Left lung (tissue), 14 donors: ENCODE measurements around the gene RPS19BP1. TPM values are rescaled to one million over a fixed set of nuclear protein-coding genes. Genes with fewer than 3 reads are reported as not detected.

Source experiments
- ATAC-seq: fragments of 200-7000 bp; cut with Tn5 transposase; one replicate; pipeline ENCODE4 v1.9.1; 2020; ENCODE audit warnings: moderate library complexity
- DNase-seq, 4 donors: peaks; one replicate each; pipeline ENCODE4 v3.0.0-alpha.2; 2013 to 2020
- H3K27ac ChIP-seq, 2 donors: fragments of 200-600 bp; sonication (generic) in 1 of 2; one replicate each; pipeline versions ENCODE4 v1.5.0 to v1.8.0; 2020 to 2021
- H3K27me3 ChIP-seq, 2 donors: fragments of 200-600 bp; sonication (generic) in 1 of 2; one replicate each; pipeline versions ENCODE4 v1.5.0 to v1.8.0; 2020 to 2021
- H3K36me3 ChIP-seq, 2 donors: fragments of 200-600 bp; sonication (generic) in 1 of 2; one replicate each; pipeline versions ENCODE4 v1.5.0 to v1.8.0; 2020 to 2021
- H3K4me1 ChIP-seq, 2 donors: fragments of 200-600 bp; one replicate each; pipeline ENCODE4 v1.8.0; 2021
- H3K4me3 ChIP-seq, 2 donors: fragments of 200-600 bp; sonication (generic) in 1 of 2; one replicate each; pipeline versions ENCODE4 v1.5.0 to v1.8.0; 2020 to 2021; ENCODE audit warnings: mild to moderate bottlenecking in 1 of 2
- H3K9me3 ChIP-seq, 2 donors: fragments of 200-600 bp; sonication (generic) in 1 of 2; one replicate each; pipeline versions ENCODE4 v1.5.0 to v1.8.0; 2020 to 2021
- CTCF ChIP-seq, 2 donors: fragments of 200-600 bp; sonication (generic) in 1 of 2; IDR thresholded peaks; one replicate each; pipeline versions ENCODE4 v1.5.0 to v1.8.0; 2021; ENCODE audit warnings: antibody characterized with exemption in 2 of 2
- intact Hi-C, 2 donors: fragments of 100-400 bp; cut with DNase I; formaldehyde crosslinking; loops; one replicate each; pipeline versions ENCODE4 v1.11.2 to v1.14.2; 2022
- long read RNA-seq, 12 donors: library from polyadenylated mRNA in 2 of 12; unstranded in 2 of 12; transcript quantifications; one replicate each; pipeline ENCODE4 v2.0.0 and lab custom pipeline, GENCODE V29; 2019 to 2026
- polyA plus RNA-seq, 6 donors: library from polyadenylated mRNA; unstranded; fragments of 120-200 nt; gene quantifications; one replicate each; pipeline ENCODE4 v1.2.1, GENCODE V29; 2013; ENCODE audit not compliant: insufficient read length in 6 of 6
- total RNA-seq, 2 donors: library from RNA; stranded (reverse); fragmentation: NEBNext Ultra II Directional; extraction: Animal tissue kit (Norgen Biotek cat#: 25700); gene quantifications; one replicate each; pipeline ENCODE4 v1.2.1, GENCODE V29; 2021
- donor health status: DM: no; HTN: yes; CAD: no.
- donor health status: DM: no; HTN: no; CAD: no.

The RPS19BP1 gene
- 10 to 100 TPM; 63.5 to 88.4 TPM for total RNA-seq
- polyA plus RNA-seq: 10 to 100 TPM; 42.3 to 56.8 (median 49.0) TPM
- long read RNA-seq, donor 1, transcript RPS19BP1-203 (3 exons, 852 nt): minor isoform, 9 of 96 reads
- long read RNA-seq, donor 1, transcript RPS19BP1-201 (4 exons, 927 nt): major isoform, 83 of 96 reads
- long read RNA-seq, donor 1, partial matches to known transcripts: 0 of 96 reads
- long read RNA-seq, donor 1, other reads (novel, unspliced or antisense): 0 of 96 reads
- long read RNA-seq, donor 2, transcript RPS19BP1-203 (3 exons, 852 nt): minor isoform, 12 of 54 reads
- long read RNA-seq, donor 2, transcript RPS19BP1-201 (4 exons, 927 nt): major isoform, 38 of 54 reads
- long read RNA-seq, donor 2, partial matches to known transcripts: 0 of 54 reads
- long read RNA-seq, donor 2, other reads (novel, unspliced or antisense): 0 of 54 reads
- long read RNA-seq, donor 3, transcript RPS19BP1-203 (3 exons, 852 nt): minor isoform, 10 of 53 reads
- long read RNA-seq, donor 3, transcript RPS19BP1-201 (4 exons, 927 nt): major isoform, 41 of 53 reads
- long read RNA-seq, donor 3, partial matches to known transcripts: 0 of 53 reads
- long read RNA-seq, donor 3, other reads (novel, unspliced or antisense): 0 of 53 reads
- long read RNA-seq, donor 4, transcript RPS19BP1-203 (3 exons, 852 nt): minor isoform, 5 of 158 reads
- long read RNA-seq, donor 4, transcript RPS19BP1-201 (4 exons, 927 nt): major isoform, 150 of 158 reads
- long read RNA-seq, donor 4, partial matches to known transcripts: 1 of 158 reads
- long read RNA-seq, donor 4, other reads (novel, unspliced or antisense): 1 of 158 reads
- long read RNA-seq, donor 5, transcript RPS19BP1-201 (4 exons, 927 nt): major isoform, 49 of 58 reads
- long read RNA-seq, donor 5, transcript RPS19BP1-203 (3 exons, 852 nt): minor isoform, 7 of 58 reads
- long read RNA-seq, donor 5, partial matches to known transcripts: 0 of 58 reads
- long read RNA-seq, donor 5, other reads (novel, unspliced or antisense): 0 of 58 reads
- long read RNA-seq, donor 6, transcript RPS19BP1-201 (4 exons, 927 nt): major isoform, 52 of 62 reads
- long read RNA-seq, donor 6, transcript RPS19BP1-203 (3 exons, 852 nt): minor isoform, 9 of 62 reads
- long read RNA-seq, donor 6, partial matches to known transcripts: 0 of 62 reads
- long read RNA-seq, donor 6, other reads (novel, unspliced or antisense): 0 of 62 reads
- long read RNA-seq, donor 7, transcript RPS19BP1-203 (3 exons, 852 nt): minor isoform, 8 of 41 reads
- long read RNA-seq, donor 7, transcript RPS19BP1-201 (4 exons, 927 nt): major isoform, 32 of 41 reads
- long read RNA-seq, donor 7, partial matches to known transcripts: 0 of 41 reads
- long read RNA-seq, donor 7, other reads (novel, unspliced or antisense): 0 of 41 reads
- long read RNA-seq, donor 8, transcript RPS19BP1-203 (3 exons, 852 nt): minor isoform, 8 of 40 reads
- long read RNA-seq, donor 8, transcript RPS19BP1-201 (4 exons, 927 nt): major isoform, 29 of 40 reads
- long read RNA-seq, donor 8, partial matches to known transcripts: 0 of 40 reads
- long read RNA-seq, donor 8, other reads (novel, unspliced or antisense): 0 of 40 reads
- long read RNA-seq, donor 9, partial matches to known transcripts: 0 of 1 reads
- long read RNA-seq, donor 9, other reads (novel, unspliced or antisense): 0 of 1 reads
- long read RNA-seq, donor 10, transcript RPS19BP1-201 (4 exons, 927 nt): major isoform, 235 of 246 reads
- long read RNA-seq, donor 10, transcript RPS19BP1-203 (3 exons, 852 nt): minor isoform, 6 of 246 reads
- long read RNA-seq, donor 10, partial matches to known transcripts: 1 of 246 reads
- long read RNA-seq, donor 10, other reads (novel, unspliced or antisense): 0 of 246 reads
- long read RNA-seq, donor 11, transcript RPS19BP1-201 (4 exons, 927 nt): major isoform, 46 of 55 reads
- long read RNA-seq, donor 11, partial matches to known transcripts: 0 of 55 reads
- long read RNA-seq, donor 11, other reads (novel, unspliced or antisense): 0 of 55 reads
- long read RNA-seq, donor 12, transcript RPS19BP1-201 (4 exons, 927 nt): major isoform, 40 of 50 reads
- long read RNA-seq, donor 12, transcript RPS19BP1-203 (3 exons, 852 nt): minor isoform, 8 of 50 reads
- long read RNA-seq, donor 12, partial matches to known transcripts: 0 of 50 reads
- long read RNA-seq, donor 12, other reads (novel, unspliced or antisense): 0 of 50 reads

DNA sequence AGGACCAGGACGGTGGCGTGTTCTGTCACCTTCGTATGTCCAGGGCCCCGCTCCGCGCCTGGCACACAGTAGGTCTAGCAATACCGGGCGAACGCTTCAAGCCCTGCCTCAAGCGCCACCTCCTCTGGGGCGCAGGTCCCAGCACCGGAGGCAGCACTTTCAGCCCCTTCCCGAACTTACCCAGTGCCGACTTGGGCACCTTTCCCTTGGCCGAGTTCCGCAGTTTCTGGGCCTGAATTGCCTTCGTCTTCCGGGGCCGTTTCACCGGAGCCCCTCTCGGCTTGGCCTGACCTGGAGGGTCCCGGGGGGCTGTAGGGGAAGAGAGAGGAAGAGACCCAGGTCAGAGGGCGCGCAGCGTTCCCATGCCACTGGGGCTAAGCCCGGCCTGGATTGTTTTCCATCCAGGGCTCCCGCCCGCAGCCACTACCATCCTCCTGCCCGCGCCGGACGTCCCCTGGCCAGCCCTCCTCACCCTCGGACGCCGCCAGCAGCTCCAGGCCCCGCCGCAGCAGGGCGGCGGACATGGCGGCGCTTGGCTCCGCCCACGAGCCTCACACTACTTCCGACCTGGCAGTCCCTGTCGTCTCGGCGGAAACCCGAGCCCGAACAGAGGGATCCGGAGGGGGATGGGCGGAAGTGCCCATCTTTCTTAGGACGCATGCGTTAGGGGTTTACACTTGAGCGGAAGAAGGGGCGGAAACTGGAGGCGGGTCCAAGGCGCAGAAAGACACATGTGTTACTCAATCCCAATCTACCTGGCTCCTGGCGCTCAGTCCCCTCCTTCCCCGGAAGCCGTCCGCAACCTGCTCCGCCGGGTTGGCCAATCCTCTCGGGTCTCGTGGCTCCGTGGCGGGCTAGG is at the start of gene RPS19BP1:
Gene RPS19BP1 (minus strand): TSS at position 534 of the 859 bp plus-strand sequence. CDS start 10 bp downstream, at position 524.
- intact Hi-C loops: no loop called here
- Histone ChIP-seq H3K27me3 (no peaks in the 10 kb centered on the region), H3K4me1 (peaks cover 34 to 59% of the 10 kb centered on the region in 2 donors), H3K36me3 (peaks cover 0 to 31% of the 10 kb centered on the region in 2 donors), H3K4me3 (peak within 1 kb of the TSS; percentile 86 to 90), H3K27ac (peak within 1 kb of the TSS; percentile 89 to 93), H3K9me3 (no peaks in the 10 kb centered on the region)
- peak in 1 of 2 donors; percentile 14 for TF ChIP-seq CTCF (IDR thresholded peaks at IDR 0.05)
- DNase-seq: peak; percentile 98 to 100 (median 100)
- peak; percentile 89 for ATAC-seq

DNA sequence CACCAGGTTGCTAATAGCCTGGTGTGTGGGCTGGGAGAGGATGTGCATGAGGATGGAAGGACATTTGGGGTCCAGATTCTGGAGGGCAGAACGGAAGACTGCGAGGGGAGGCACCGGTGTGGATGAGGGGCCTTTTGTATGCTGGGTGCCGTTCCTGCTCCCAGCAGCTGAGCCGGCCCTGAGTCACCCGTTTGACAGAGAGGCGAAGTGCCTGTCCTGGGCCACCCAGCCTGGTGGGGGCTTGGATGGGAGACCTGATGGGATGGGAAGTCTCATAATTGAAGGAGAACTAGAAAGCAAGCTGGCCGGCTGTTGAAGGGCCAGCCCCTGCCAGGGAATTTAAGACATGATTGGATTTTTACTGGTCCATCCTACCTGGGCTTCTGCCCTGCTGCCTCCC is 48.8 kb upstream of the RPS19BP1 start:
- TF ChIP-seq CTCF (IDR thresholded peaks at IDR 0.05): no peak
- peaks cover 0 to 53% of the 10 kb centered on the region in 2 donors for H3K27me3 ChIP-seq
- no peak for ATAC-seq

DNA sequence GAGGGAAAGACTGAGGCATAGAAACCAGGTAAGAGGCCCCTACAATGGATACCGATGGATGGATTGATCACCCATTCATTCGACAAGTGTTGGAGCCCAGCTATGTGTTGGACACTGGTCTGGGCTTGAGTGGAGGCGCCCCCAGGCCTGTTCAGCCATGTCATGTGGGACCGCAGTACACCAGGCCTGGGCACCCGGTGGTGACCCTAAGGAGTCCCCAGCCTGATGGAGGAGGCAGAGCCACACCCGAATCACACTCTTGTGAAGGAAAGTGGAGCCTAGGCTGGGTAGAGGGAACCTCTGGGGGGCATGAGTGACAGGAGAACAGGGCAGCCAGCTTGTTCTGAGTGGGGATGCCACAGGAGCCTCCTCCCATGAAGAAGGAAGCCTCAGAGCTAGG is 48.2 kb upstream of the RPS19BP1 start:
- Histone ChIP-seq H3K4me3 (no peak overlapping the region), H3K27ac (no peak overlapping the region), H3K27me3 (peaks cover 0 to 52% of the 10 kb centered on the region in 2 donors), H3K36me3 (no peaks in the 10 kb centered on the region), H3K9me3 (no peaks in the 10 kb centered on the region), H3K4me1 (no peaks in the 10 kb centered on the region)
- TF ChIP-seq CTCF (IDR thresholded peaks at IDR 0.05): no peak
- ATAC-seq (no peak), DNase-seq (no peak)
- intact Hi-C loops: no loop called here

More for the DNA sequence above, 48.8 kb upstream of the RPS19BP1 start:
- intact Hi-C loops: no loop called here
- no peak for DNase-seq
- Histone ChIP-seq H3K36me3 (no peaks in the 10 kb centered on the region), H3K4me3 (no peak overlapping the region), H3K9me3 (no peaks in the 10 kb centered on the region), H3K27ac (no peak overlapping the region), H3K4me1 (no peaks in the 10 kb centered on the region)
